Nephron progenitor cell (in vitro differentiated cells): ENCODE results near the gene KMT2E.
A peak's percentile ranks its signal among the peaks of the same experiment; 100 is the strongest.

Experiments used
- DNase-seq: peaks from one replicate; pipeline ENCODE4 v3.0.0; 2021
- H3K27ac Mint-ChIP-seq: 2 replicates; pipeline ENCODE4 v1.8.0; 2021; ENCODE audit warnings: mild to moderate bottlenecking, moderate library complexity, mixed read lengths
- H3K27me3 Mint-ChIP-seq: 2 replicates; pipeline ENCODE4 v1.8.0; 2021; ENCODE audit warnings: mild to moderate bottlenecking, low read depth, mixed read lengths; ENCODE audit not compliant: poor library complexity
- H3K36me3 Mint-ChIP-seq: 2 replicates; pipeline ENCODE4 v1.8.0; 2021; ENCODE audit warnings: low read depth, mixed read lengths
- H3K4me1 Mint-ChIP-seq: 2 replicates; pipeline ENCODE4 v1.8.0; 2021; ENCODE audit warnings: mixed read lengths
- H3K4me3 Mint-ChIP-seq: 2 replicates; pipeline ENCODE4 v1.8.0; 2021; ENCODE audit warnings: mild to moderate bottlenecking, moderate library complexity, mixed read lengths
- H3K9me3 Mint-ChIP-seq: 2 replicates; pipeline ENCODE4 v1.8.0; 2021; ENCODE audit warnings: mild to moderate bottlenecking, moderate library complexity, mixed read lengths
- CTCF ChIP-seq: fragments of 200-600 bp; sonication (generic); IDR thresholded peaks from 2 replicates; pipeline ENCODE4 v1.5.0; 2021; ENCODE audit warnings: antibody characterized with exemption

KMT2E gene

GRCh38 chr7:105055621-105056020 lies 41.6 kb downstream of the KMT2E start:
- Mint-ChIP-seq H3K9me3 (no peaks in the 10 kb centered on the region), H3K27ac (peak overlapping the region; percentile 7), H3K36me3 (peaks cover 45% of the 10 kb centered on the region), H3K4me3 (no peak overlapping the region), H3K4me1 (no peaks in the 10 kb centered on the region), H3K27me3 (peaks cover 3% of the 10 kb centered on the region)
- DNase-seq, result no peak
- no peak for TF ChIP-seq CTCF

GRCh38 chr7:105057472-105057871 lies 43.5 kb downstream of the KMT2E start:
- Mint-ChIP-seq H3K4me3 (no peak overlapping the region), H3K4me1 (no peaks in the 10 kb centered on the region), H3K9me3 (no peaks in the 10 kb centered on the region), H3K27ac (peak overlapping the region; percentile 89), H3K36me3 (peaks cover 28% of the 10 kb centered on the region), H3K27me3 (no peaks in the 10 kb centered on the region)
- DNase-seq, result no peak
- no peak for TF ChIP-seq CTCF

DNA sequence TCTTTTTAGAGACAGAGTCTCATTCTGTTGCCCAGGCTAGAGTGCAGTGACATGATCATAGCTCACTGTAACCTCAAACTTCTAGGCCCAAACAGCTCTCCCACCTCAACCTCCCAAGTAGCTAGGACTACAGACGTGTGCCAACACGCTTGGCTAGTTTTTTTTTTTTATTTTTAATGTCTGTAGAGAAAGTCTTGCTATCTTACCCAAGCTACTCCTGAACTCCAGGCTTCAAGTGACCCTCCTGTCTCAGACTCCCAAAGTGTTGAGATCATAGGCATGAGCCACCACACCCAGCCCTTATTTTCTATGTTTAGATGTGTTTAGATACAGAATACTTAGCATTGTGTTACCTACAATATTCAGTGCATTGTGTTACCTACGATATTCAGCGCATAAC lies 46.4 kb downstream of the KMT2E start:
- Mint-ChIP-seq H3K4me3 (no peak overlapping the region), H3K27ac (no peak overlapping the region), H3K4me1 (peaks cover 8% of the 10 kb centered on the region), H3K36me3 (peaks cover 37% of the 10 kb centered on the region), H3K27me3 (no peaks in the 10 kb centered on the region), H3K9me3 (no peaks in the 10 kb centered on the region)
- TF ChIP-seq CTCF, result no peak
- no peak for DNase-seq

DNA sequence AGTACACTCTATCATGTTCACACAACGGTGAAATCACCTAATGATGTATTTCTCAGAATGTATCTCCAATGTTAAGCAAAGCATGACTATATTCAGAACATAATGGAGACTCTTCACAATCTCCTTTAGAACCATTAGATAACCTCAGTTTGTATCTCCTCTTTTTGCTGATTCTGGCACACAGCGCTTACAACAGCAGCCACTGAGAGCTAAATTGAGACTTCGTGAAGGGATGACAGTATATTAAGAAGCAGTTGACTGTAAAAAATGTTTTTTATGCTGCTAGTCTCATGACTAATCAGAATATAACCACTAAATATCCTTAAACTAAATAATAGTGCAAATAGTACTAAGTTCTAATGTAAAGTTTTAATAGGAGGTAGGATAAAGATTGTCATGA lies 46.9 kb downstream of the KMT2E start:
- H3K9me3 Mint-ChIP-seq, result no peaks in the 10 kb centered on the region
- no peaks in the 10 kb centered on the region for H3K27me3 Mint-ChIP-seq
- TF ChIP-seq CTCF, result no peak
- peaks cover 8% of the 10 kb centered on the region for H3K4me1 Mint-ChIP-seq
- peak overlapping the region; percentile 9 for H3K27ac Mint-ChIP-seq
- DNase-seq, result no peak
- H3K36me3 Mint-ChIP-seq, result peaks cover 37% of the 10 kb centered on the region
- H3K4me3 Mint-ChIP-seq, result no peak overlapping the region

DNA sequence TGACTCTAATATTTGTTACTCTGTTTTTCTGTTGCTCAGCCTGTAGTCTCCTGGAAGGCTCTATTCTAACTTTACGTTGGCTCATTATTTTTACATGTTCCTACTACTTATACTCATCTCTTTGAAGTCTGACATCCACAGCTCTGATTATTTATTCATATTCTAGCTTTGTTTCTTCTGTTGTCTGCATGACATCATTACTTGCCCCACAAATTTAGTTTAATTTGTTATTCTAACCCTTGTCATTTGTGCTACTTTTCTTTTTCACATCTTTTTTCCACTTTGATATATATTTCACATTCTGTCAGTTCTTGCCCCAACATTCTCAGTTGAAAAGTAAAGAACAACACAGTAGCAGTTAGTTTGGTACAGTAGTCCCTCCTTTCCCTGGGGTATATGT lies 51.1 kb downstream of the KMT2E start:
- H3K27me3 Mint-ChIP-seq, result no peaks in the 10 kb centered on the region
- DNase-seq, result no peak
- TF ChIP-seq CTCF, result no peak
- H3K9me3 Mint-ChIP-seq, result no peaks in the 10 kb centered on the region
- peaks cover 8% of the 10 kb centered on the region for H3K4me1 Mint-ChIP-seq
- no peak overlapping the region for H3K27ac Mint-ChIP-seq
- H3K36me3 Mint-ChIP-seq, result peaks cover 50% of the 10 kb centered on the region
- H3K4me3 Mint-ChIP-seq, result no peak overlapping the region

DNA sequence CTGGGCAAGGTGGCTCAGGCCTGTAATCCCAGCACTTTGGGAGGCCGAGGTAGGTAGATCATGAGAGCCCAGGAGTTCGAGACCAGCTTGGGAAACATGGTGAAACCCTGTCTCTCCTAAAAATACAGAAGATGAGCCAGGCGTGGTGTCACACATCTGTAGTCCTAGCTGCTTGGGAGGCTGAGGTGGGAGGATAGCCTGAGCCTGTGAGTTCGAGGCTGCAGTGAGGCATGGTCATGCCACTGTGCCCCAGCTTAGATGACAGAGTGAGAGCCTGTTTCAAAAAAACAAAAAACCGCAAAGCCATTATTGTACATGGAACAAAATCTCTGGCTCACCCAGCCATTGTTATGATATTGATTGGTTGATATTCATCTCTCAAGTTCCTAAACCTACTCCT lies 53.7 kb downstream of the KMT2E start:
- Mint-ChIP-seq H3K4me1 (peaks cover 8% of the 10 kb centered on the region), H3K27ac (no peak overlapping the region), H3K4me3 (no peak overlapping the region), H3K27me3 (no peaks in the 10 kb centered on the region), H3K36me3 (peaks cover 70% of the 10 kb centered on the region), H3K9me3 (no peaks in the 10 kb centered on the region)
- no peak for TF ChIP-seq CTCF
- DNase-seq, result no peak
